H1 (cell line): ENCODE measurements around the gene ZNF526. TPM values are rescaled to one million over a fixed set of nuclear protein-coding genes. Genes with fewer than 3 reads are reported as not detected.

Source experiments
- CTCF ChIA-PET: fragments of 300-600 bp; sonication (Branson Sonifier 250); formaldehyde crosslinking; loops from one replicate; lab custom pipeline; 2021; ENCODE audit not compliant: partially characterized antibody; lab: Charles Lee
- POLR2A ChIA-PET: fragments of 300-600 bp; sonication (Branson Sonifier 250); formaldehyde crosslinking; loops from one replicate; lab custom pipeline; 2021; ENCODE audit warnings: inconsistent platforms; ENCODE audit not compliant: partially characterized antibody; lab: Charles Lee
- DNase-seq, 2 experiments: peaks; one replicate each; pipeline versions ENCODE4 v3.0.0 to v3.0.0-alpha.2; 2010 to 2022; ENCODE audit warnings: low spot score in 2 of 2, low read depth in 1 of 2, mixed read lengths in 1 of 2
- FAIRE-seq: peaks from 2 replicates; lab custom pipeline; 2011; peaks lifted over from hg19 to GRCh38; lab: Jason Lieb, UNC
- H2AFZ ChIP-seq: 2 replicates; pipeline ENCODE4 v1.8.1; 2012; ENCODE audit warnings: low read length, inconsistent platforms
- H2AK5ac ChIP-seq: 2 replicates; pipeline ENCODE4 v1.6.1; 2013; ENCODE audit warnings: low read depth, low read length
- H2BK120ac ChIP-seq: replicated peaks from 2 replicates; pipeline ENCODE3; 2013; ENCODE audit warnings: low read depth, low read length, inconsistent platforms
- H2BK12ac ChIP-seq: 2 replicates; pipeline ENCODE4 v1.6.1; 2013; ENCODE audit warnings: low read depth, low read length
- H2BK15ac ChIP-seq: 2 replicates; pipeline ENCODE4 v1.6.1; 2013; ENCODE audit warnings: low read length
- H2BK20ac ChIP-seq: 2 replicates; pipeline ENCODE4 v1.6.1; 2013; ENCODE audit warnings: low read length
- H2BK5ac ChIP-seq: 2 replicates; pipeline ENCODE4 v1.6.1; 2013; ENCODE audit warnings: low read depth, low read length
- H3K14ac ChIP-seq: 2 replicates; pipeline ENCODE4 v1.6.1; 2013; ENCODE audit warnings: inconsistent platforms; ENCODE audit not compliant: insufficient read length
- H3K18ac ChIP-seq: 2 replicates; pipeline ENCODE4 v1.6.1; 2013; ENCODE audit warnings: low read length; ENCODE audit errors: extremely low read depth
- H3K23ac ChIP-seq: 2 replicates; pipeline ENCODE4 v1.6.1; 2013; ENCODE audit warnings: inconsistent platforms; ENCODE audit not compliant: insufficient read length
- H3K23me2 ChIP-seq: 2 replicates; pipeline ENCODE4 v1.6.1; 2013; ENCODE audit warnings: low read depth, low read length
- H3K27ac ChIP-seq: 2 replicates; pipeline ENCODE4 v1.6.1; 2011; ENCODE audit warnings: low read depth, low read length, inconsistent platforms
- H3K27me3 ChIP-seq, 4 experiments: replicated peaks in 1 of 4; 1 replicate in 1 of 4; 2 replicates in 3 of 4; pipeline versions ENCODE4 v1.6.1 to v1.8.1; 2011 to 2013; ENCODE audit warnings: low read length in 3 of 4, mild to moderate bottlenecking in 3 of 4, inconsistent platforms in 2 of 4, mixed read lengths in 2 of 4, moderate library complexity in 1 of 4; ENCODE audit not compliant: control insufficient read depth in 3 of 4, insufficient read depth in 3 of 4; ENCODE audit errors: extremely low read depth in 1 of 4
- H3K36me3 ChIP-seq, 4 experiments: 2 replicates each; pipeline versions ENCODE4 v1.6.1 to v1.8.1; 2011 to 2013; ENCODE audit warnings: mild to moderate bottlenecking in 4 of 4, low read length in 3 of 4, moderate library complexity in 2 of 4, control low read depth in 1 of 4, inconsistent platforms in 1 of 4; ENCODE audit not compliant: insufficient read depth in 4 of 4, control insufficient read depth in 2 of 4
- H3K4ac ChIP-seq: replicated peaks from 2 replicates; pipeline ENCODE3; 2013; ENCODE audit warnings: low read length, low read depth, mixed read lengths, inconsistent platforms; ENCODE audit not compliant: insufficient read length
- H3K4me1 ChIP-seq, 4 experiments: replicated peaks in 1 of 4; 1 replicate in 1 of 4; 2 replicates in 3 of 4; pipeline versions ENCODE4 v1.6.1 to v1.8.1; 2011 to 2013; ENCODE audit warnings: low read length in 3 of 4, inconsistent platforms in 2 of 4, mixed read lengths in 1 of 4; ENCODE audit not compliant: insufficient read depth in 4 of 4, control insufficient read depth in 3 of 4
- H3K4me2 ChIP-seq, 2 experiments: 2 replicates each; pipeline versions ENCODE4 v1.6.1 to v1.8.1; 2011 to 2013; ENCODE audit warnings: low read depth in 2 of 2, low read length in 2 of 2, control low read depth in 1 of 2, inconsistent platforms in 1 of 2, mild to moderate bottlenecking in 1 of 2; ENCODE audit not compliant: insufficient read depth in 1 of 2
- H3K4me3 ChIP-seq, 4 experiments: fragments of 200-600, 300-600 bp in 1 of 4; sonication (generic), shearing (Covaris generic), sonication (Bioruptor Twin) in 1 of 4; 2 replicates each; pipeline versions ENCODE4 v1.5.1 to v1.8.1; 2011 to 2016; ENCODE audit warnings: low read length in 4 of 4, low read depth in 3 of 4, control low read depth in 2 of 4, inconsistent platforms in 2 of 4, mild to moderate bottlenecking in 2 of 4, mixed read lengths in 1 of 4, moderate library complexity in 1 of 4; ENCODE audit not compliant: insufficient read depth in 2 of 4; ENCODE audit errors: extremely low read depth in 1 of 4
- H3K56ac ChIP-seq: replicated peaks from 2 replicates; pipeline ENCODE3; 2013; ENCODE audit warnings: low read depth, mild to moderate bottlenecking, mixed read lengths, low read length, inconsistent platforms; ENCODE audit not compliant: insufficient read length
- H3K79me1 ChIP-seq: 2 replicates; pipeline ENCODE4 v1.6.1; 2013; ENCODE audit warnings: low read depth, low read length, control low read depth
- H3K79me2 ChIP-seq, 2 experiments: 2 replicates each; pipeline versions ENCODE4 v1.6.1 to v1.8.1; 2012 to 2013; ENCODE audit warnings: low read length in 2 of 2, mild to moderate bottlenecking in 2 of 2, inconsistent platforms in 1 of 2; ENCODE audit not compliant: insufficient read depth in 2 of 2, control insufficient read depth in 1 of 2
- H3K9ac ChIP-seq, 4 experiments: replicated peaks in 1 of 4; 1 replicate in 1 of 4; 2 replicates in 3 of 4; pipeline versions ENCODE4 v1.6.1 to v1.8.1; 2011 to 2013; ENCODE audit warnings: low read depth in 3 of 4, low read length in 3 of 4, control low read depth in 2 of 4, mild to moderate bottlenecking in 2 of 4, moderate library complexity in 2 of 4, inconsistent platforms in 1 of 4; ENCODE audit errors: extremely low read depth in 1 of 4
- H3K9me3 ChIP-seq, 2 experiments: 2 replicates each; pipeline versions ENCODE4 v1.6.1 to v1.8.1; 2012 to 2013; ENCODE audit warnings: mild to moderate bottlenecking in 2 of 2, moderate library complexity in 2 of 2, control low read depth in 1 of 2, inconsistent platforms in 1 of 2, low read depth in 1 of 2, low read length in 1 of 2, mixed read lengths in 1 of 2; ENCODE audit not compliant: insufficient read depth in 2 of 2
- H4K20me1 ChIP-seq, 2 experiments: replicated peaks in 1 of 2; 2 replicates each; pipeline versions ENCODE3 to v1.8.1; 2011 to 2013; ENCODE audit warnings: inconsistent platforms in 2 of 2, low read length in 2 of 2, mild to moderate bottlenecking in 1 of 2; ENCODE audit not compliant: insufficient read depth in 2 of 2, control insufficient read depth in 1 of 2
- H4K5ac ChIP-seq: 2 replicates; pipeline ENCODE4 v1.6.1; 2013; ENCODE audit warnings: low read length, low read depth, mixed read lengths, inconsistent platforms; ENCODE audit not compliant: insufficient read length
- H4K8ac ChIP-seq: 2 replicates; pipeline ENCODE4 v1.8.0; 2013; ENCODE audit warnings: mild to moderate bottlenecking, moderate library complexity, low read length, inconsistent platforms; ENCODE audit not compliant: insufficient read depth; ENCODE audit errors: extremely low read depth
- H4K91ac ChIP-seq: replicated peaks from 2 replicates; pipeline ENCODE3; 2013; ENCODE audit warnings: low read length, mixed read lengths, inconsistent platforms; ENCODE audit not compliant: insufficient read length
- EGR1 ChIP-seq: IDR thresholded peaks from 2 replicates; pipeline ENCODE4 v1.6.1; 2011; ENCODE audit warnings: low read depth, low read length, borderline replicate concordance
- POLR2AphosphoS5 ChIP-seq: IDR thresholded peaks from 2 replicates; pipeline ENCODE4 v1.6.1; 2011; ENCODE audit warnings: low read depth, low read length
- WGBS, 2 experiments: shearing (Covaris generic) in 1 of 2; methylation state at CpG; one replicate each; pipeline versions ENCODE4 v1.1.6 to v1.1.7; 2013 to 2015; ENCODE audit warnings: low lambda C conversion rate in 2 of 2, mixed read lengths in 2 of 2, inconsistent platforms in 1 of 2, low coverage in 1 of 2, missing lambda C conversion rate in 1 of 2; ENCODE audit not compliant: insufficient replicate concordance in 2 of 2, insufficient coverage in 1 of 2, insufficient read length in 1 of 2; ENCODE audit errors: extremely low coverage in 1 of 2, missing lambda C conversion rate in 1 of 2; 5-methylcytosine and 5-hydroxymethylcytosine counted together
- polyA plus RNA-seq, 7 experiments: library from polyadenylated mRNA; depleted of rRNA in 3 of 7; stranded (reverse) in 5 of 7; unstranded in 2 of 7; fragments of >200 nt in 5 of 7; fragments of 200-250 nt in 2 of 7; gene quantifications; 1 replicate in 5 of 7; 2 replicates in 1 of 7; 4 replicates in 1 of 7; pipeline versions ENCODE4 v1.2.1 to v1.2.3, GENCODE V29; 2011 to 2013; ENCODE audit warnings: missing spikeins in 2 of 7, mixed read lengths in 2 of 7
- total RNA-seq: library from RNA; stranded (reverse); fragmentation: NEBNext Ultra II Directional; extraction: Animal tissue kit (Norgen Biotek cat#: 25700); gene quantifications from 2 replicates; pipeline ENCODE4 v1.2.1, GENCODE V29; 2021

The ZNF526 gene
- total and polyA plus RNA-seq, 2 of the 8 experiments (the other 6 are each of a cell fraction or from before 2014, with no cell fraction given) = 8.4 to 14.1 TPM

- Histone ChIP-seq H3K4me3 (no peak overlapping the region), H3K4me2 (no peak overlapping the region), H3K14ac (no peak overlapping the region), H3K4ac (no peak overlapping the region), H2BK120ac (no peak overlapping the region), H3K9me3 (no peaks in the 10 kb centered on the region), H4K91ac (no peak overlapping the region), H2BK20ac (no peak overlapping the region), H3K27ac (no peak overlapping the region), H3K56ac (no peak overlapping the region), H2AK5ac (no peak overlapping the region), H2AFZ (no peak overlapping the region), H2BK15ac (no peak overlapping the region), H3K27me3 (no peaks in the 10 kb centered on the region), H3K79me2 (peaks cover 0 to 3% of the 10 kb centered on the region in 2 experiments; a peak in 1 of 4 replicates), H4K5ac (no peak overlapping the region), H2BK12ac (no peak overlapping the region), H4K8ac (no peak overlapping the region), H3K23ac (no peak overlapping the region), H2BK5ac (no peak overlapping the region), H3K4me1 (no peaks in the 10 kb centered on the region), H3K23me2 (no peaks in the 10 kb centered on the region), H3K36me3 (peaks cover 19 to 52% (median 40%) of the 10 kb centered on the region in 4 experiments), H4K20me1 (peaks cover 13 to 30% of the 10 kb centered on the region in 2 experiments), H3K18ac (no peak overlapping the region), H3K9ac (no peak overlapping the region), H3K79me1 (peaks cover 7% of the 10 kb centered on the region)
- WGBS, 2 experiments = 95% methylated on average over 1 of the region's 1 CpG; no CpG with 5 or more reads in 1 of the 2 experiments
- CTCF ChIA-PET = interaction anchor here (1.5 kb wide), 1 partner anchor 113 kb away, joined by 4 read pairs; no protein-coding TSS in a partner anchor
- no peak for TF ChIP-seq POLR2AphosphoS5
- TF ChIP-seq EGR1 = no peak
- no peak for FAIRE-seq
- DNase-seq = no peak
- POLR2A ChIA-PET = interaction anchor here (1.2 to 4.5 kb wide), 5 partner anchors 9 to 94 kb away, joined by 3 to 23 read pairs (median 5); partner anchors contain the start of gene POU2F2
Observed at GRCh38 chr19:42226886-42227285, 6.8 kb downstream of the ZNF526 start.
